B cell (primary cell): Measurements from ENCODE around the gene CAPN9.

Experiments
- CTCF ChIP-seq: fragments of 200-600 bp; IDR thresholded peaks from one replicate; pipeline ENCODE4 v1.8.0; 2022; ENCODE audit warnings: antibody characterized with exemption, mild to moderate bottlenecking
- EZH2 ChIP-seq: IDR thresholded peaks from 2 replicates; pipeline ENCODE4 v1.6.1; 2012; ENCODE audit warnings: borderline replicate concordance, low read depth, mild to moderate bottlenecking, moderate library complexity, low read length; ENCODE audit not compliant: insufficient read depth, poor library complexity, severe bottlenecking

GRCh38 chr1:230725256-230726012 is 21.8 kb upstream of the CAPN9 start:
- TF ChIP-seq CTCF = no peak
- TF ChIP-seq EZH2 = no peak
